ENCODE results near the gene MBNL1. TPM values are rescaled to one million over a fixed set of nuclear protein-coding genes. Genes with fewer than 3 reads are reported as not detected.

The MBNL1 gene
- total RNA-seq, 1 donor from 2014 or later, result 229 TPM

GRCh38 chr3:152309535-152310307 is 41.0 kb downstream of the MBNL1 start:
- H3K27ac ChIP-seq, result peak overlapping the region; percentile 58
- ATAC-seq (peak; percentile 31), DNase-seq (no peak)
- no peaks in the 10 kb centered on the region for H3K27me3 ChIP-seq
- H3K4me1 ChIP-seq, result peaks cover 73% of the 10 kb centered on the region
- no peak overlapping the region for H3K4me3 ChIP-seq
- no peak for TF ChIP-seq CTCF (IDR thresholded peaks at IDR 0.05)
- intact Hi-C loops (cut with DNase I), result no loop called here
- peaks cover 8% of the 10 kb centered on the region for H3K36me3 ChIP-seq
- no peaks in the 10 kb centered on the region for H3K9me3 ChIP-seq

- no peak overlapping the region for H3K4me3 ChIP-seq
- no peak for DNase-seq
- TF ChIP-seq CTCF (IDR thresholded peaks at IDR 0.05), result no peak
- H3K4me1 ChIP-seq, result peaks cover 72% of the 10 kb centered on the region
- H3K36me3 ChIP-seq, result no peaks in the 10 kb centered on the region
- intact Hi-C loops (cut with DNase I), result no loop called here
- no peak overlapping the region for H3K27ac ChIP-seq
- no peaks in the 10 kb centered on the region for H3K9me3 ChIP-seq
- ATAC-seq, result no peak
- H3K27me3 ChIP-seq, result no peaks in the 10 kb centered on the region
These were observed 44.7 kb downstream of the MBNL1 start for GRCh38 chr3:152313430-152313829.

GRCh38 chr3:152313914-152314313 is 45.2 kb downstream of the MBNL1 start:
- TF ChIP-seq CTCF (IDR thresholded peaks at IDR 0.05), result no peak
- Histone ChIP-seq H3K27ac (no peak overlapping the region), H3K4me1 (peaks cover 72% of the 10 kb centered on the region), H3K27me3 (no peaks in the 10 kb centered on the region), H3K4me3 (no peak overlapping the region), H3K36me3 (no peaks in the 10 kb centered on the region), H3K9me3 (no peaks in the 10 kb centered on the region)
- DNase-seq (no peak), ATAC-seq (no peak)
- intact Hi-C loops (cut with DNase I), result no loop called here

- TF ChIP-seq CTCF (IDR thresholded peaks at IDR 0.05), result no peak
- no peaks in the 10 kb centered on the region for H3K36me3 ChIP-seq
- no peaks in the 10 kb centered on the region for H3K9me3 ChIP-seq
- DNase-seq (no peak), ATAC-seq (no peak)
- intact Hi-C loops (cut with DNase I), result no loop called here
- H3K4me3 ChIP-seq, result no peak overlapping the region
- H3K27ac ChIP-seq, result no peak overlapping the region
- peaks cover 72% of the 10 kb centered on the region for H3K4me1 ChIP-seq
- no peaks in the 10 kb centered on the region for H3K27me3 ChIP-seq
These were observed 46.1 kb downstream of the MBNL1 start for GRCh38 chr3:152314677-152315353.

- ATAC-seq (no peak), DNase-seq (no peak)
- Histone ChIP-seq H3K36me3 (no peaks in the 10 kb centered on the region), H3K4me1 (peaks cover 71% of the 10 kb centered on the region), H3K4me3 (no peak overlapping the region), H3K27ac (peak overlapping the region; percentile 40), H3K9me3 (no peaks in the 10 kb centered on the region), H3K27me3 (no peaks in the 10 kb centered on the region)
- intact Hi-C loops (cut with DNase I), result no loop called here
- no peak for TF ChIP-seq CTCF (IDR thresholded peaks at IDR 0.05)
These were observed 46.9 kb downstream of the MBNL1 start for GRCh38 chr3:152315623-152316022.

All from upper lobe of right lung (tissue), 1 donor.